HG02623 (cell line): ENCODE data around the gene KLRG1.

Experiments used
- ATAC-seq: cut with Tn5 transposase; IDR thresholded peaks from one replicate; pipeline ENCODE4 v1.9.1; 2021; ENCODE audit warnings: moderate library complexity; ENCODE audit not compliant: unreplicated experiment

The KLRG1 gene

DNA sequence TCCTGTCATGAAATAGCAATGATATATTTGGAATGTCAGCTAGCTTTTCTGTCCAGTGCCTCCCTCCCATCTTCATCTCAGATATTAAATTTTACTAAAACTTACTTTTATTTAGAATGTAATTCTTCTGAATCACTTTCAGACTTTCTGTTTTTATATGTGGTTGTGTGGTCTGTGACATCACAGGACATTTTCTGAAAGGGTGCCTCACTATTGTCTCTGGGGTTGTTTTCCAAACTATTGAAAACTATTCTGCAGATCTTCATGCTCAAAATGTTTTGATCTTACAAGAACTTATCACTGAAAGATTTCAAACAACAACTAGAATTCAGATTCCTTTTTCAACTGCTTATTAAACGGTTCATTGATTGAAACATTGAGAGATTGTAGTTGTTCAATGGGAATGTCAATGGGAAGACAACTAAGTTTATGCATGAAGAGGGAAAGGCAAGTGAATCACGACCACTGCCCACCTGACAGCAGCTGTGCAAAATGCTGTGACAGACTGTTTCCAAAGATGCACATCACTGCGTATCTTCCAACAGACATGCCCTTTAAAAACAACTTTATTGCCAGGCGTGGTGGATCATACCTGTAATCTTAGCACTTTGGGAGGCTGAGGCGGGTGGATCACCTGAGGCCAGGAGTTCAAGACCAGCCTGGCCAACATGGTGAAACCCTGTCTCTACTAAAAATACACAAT, 51.3 kb downstream of the KLRG1 start:
- ATAC-seq, result no peak

DNA sequence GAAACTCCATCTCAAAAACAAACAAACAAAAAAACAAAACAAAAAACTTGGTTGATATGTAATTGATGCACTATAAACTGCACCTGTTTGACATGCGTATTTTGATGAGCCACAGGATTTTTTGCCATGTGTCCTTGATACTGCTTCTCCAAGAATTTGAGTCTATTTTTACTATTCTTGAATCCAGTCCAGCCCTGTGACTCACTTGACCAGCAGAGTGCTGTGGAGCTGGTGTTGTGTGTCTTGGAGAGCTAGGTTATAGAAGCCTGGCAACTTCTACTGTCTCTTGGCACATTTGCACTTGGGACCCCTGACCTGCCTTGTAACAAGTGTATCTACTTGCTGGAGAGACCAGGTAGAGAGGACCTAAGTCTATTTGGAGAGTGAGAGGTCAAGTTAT, 52.0 kb downstream of the KLRG1 start:
- no peak for ATAC-seq

DNA sequence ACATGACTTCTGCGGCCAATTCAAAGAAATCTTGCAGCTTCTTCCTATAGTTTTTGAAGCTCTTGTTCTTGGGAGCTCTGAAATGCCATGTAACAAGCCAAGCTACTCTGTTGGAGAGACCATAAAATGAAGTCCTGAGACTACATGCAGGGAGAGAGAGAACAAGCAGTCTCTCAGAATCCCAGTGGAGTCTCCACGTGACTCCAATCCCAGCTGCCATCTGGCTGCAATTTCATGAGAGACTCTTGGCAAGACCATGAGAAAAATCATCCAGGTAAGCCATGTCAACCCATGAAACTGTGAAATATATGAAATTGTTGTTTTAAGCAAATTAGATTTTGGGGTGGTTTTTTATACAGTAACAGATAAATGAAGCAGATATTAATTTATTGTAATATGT, 54.4 kb downstream of the KLRG1 start:
- ATAC-seq, result no peak

DNA sequence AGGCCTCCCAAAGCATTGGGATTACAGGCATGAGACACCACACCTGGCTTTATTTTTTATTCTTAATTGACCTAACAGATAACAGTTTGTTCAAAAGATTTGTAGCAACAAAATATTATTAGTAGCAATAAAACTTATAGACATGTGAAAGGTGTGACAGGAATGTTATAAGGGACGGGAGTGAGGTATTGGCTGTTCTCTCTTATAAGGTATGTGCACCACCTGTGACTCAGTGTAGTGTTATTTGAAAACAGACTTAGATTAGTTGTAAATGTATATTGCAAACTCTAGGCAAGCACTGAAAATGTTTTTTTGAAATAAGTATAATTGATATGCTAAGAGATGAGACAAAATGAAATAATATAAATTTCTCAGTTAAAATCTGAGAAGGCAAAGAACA, 57.8 kb downstream of the KLRG1 start:
- ATAC-seq, result no peak

DNA sequence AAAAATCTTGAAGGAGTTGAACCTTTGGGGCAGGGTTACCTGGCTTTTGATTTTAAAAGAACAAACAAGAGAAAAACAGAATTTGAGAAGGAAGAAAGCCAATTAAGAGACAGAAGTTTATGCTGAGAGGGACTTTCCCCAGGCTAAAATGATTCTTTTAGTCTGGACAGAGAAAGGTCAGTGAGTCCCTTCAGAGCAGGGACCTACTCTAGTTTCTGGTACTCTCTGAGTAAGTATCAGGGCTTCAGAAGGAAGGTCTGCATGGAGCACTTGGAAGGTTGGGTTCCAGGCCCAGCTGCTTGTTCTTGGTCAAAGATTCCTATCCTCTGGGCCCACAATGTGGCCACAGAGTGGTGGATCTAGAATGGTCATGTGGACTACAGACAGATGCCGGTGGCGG, 59.6 kb downstream of the KLRG1 start:
- no peak for ATAC-seq

DNA sequence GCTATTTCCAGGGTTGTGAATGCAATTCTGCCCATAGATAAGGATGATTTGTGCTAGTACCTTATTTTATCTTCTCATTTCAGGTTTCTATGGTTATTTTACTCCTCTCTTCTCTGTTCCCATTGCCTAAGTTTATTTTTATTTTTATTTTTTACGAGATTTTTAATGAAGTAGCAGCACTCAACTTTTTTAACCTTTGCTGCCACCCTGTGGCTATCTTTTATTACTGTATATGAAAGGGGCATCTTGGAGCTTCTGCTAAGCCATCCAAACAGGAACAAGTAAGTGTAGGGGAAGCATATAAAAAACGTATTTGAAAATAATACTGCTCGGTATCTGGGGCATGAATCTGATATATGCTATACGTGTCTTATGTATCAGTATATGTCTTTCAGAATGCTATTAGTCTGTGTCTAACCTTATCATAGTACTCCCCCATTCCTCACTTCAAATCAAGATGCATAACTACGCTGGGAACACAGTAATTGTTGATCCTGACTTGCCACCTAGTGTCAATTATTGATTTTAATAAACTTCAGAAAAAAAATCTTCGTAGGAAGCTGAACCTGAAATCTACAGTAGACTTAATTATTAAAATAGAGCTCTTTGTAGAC, 60.3 kb downstream of the KLRG1 start:
- no peak for ATAC-seq

DNA sequence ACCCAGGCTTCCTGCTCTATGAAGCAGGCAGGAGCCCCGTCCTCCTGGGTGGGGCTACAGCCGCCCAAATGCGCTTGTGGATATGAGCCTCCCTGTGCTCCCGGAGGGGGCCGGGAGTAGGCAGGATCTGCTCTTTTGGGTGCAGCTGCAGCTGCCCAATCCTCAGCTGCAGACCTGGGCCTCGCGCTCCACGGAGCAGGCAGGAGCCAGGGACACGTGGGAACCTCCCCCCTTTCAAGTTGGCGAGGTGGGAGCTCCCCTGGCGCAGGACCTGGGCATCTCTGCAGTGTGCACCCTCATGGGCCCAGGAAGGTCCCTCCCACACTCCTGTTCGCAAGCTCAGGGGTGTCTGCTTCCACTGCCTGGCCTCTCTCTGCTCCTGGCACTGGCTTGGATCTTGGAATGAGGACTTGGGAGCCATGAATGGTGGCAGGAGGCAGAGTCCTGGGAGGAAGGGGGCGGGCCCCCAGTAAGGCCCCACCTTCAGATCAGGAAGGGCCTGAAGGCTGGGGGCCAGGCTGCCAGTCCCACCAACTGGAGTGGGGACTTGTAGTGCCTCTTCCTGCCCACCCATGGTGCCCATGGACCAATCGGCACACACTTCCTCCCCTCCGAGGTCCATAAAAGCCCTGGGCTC, 61.3 kb downstream of the KLRG1 start:
- no peak for ATAC-seq

DNA sequence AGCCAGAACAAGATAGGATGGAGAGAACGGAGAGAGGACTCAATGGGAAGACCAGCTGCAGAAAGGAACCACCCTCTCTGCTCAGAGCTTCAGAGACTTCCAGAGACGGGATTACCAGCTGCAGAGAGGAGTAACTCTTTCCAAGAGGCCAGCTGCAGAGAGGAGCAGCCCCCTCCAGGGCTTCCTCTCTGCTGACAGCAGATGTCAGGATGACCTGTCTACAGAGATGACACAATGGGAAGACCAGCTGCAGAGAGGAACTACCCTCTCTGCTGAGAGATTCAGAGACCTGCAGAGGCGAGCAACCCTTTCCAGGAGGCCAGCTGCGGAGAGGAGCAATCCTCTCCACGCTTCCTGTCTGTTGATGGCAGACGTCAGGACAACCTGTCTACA, 61.8 kb downstream of the KLRG1 start:
- no peak for ATAC-seq

DNA sequence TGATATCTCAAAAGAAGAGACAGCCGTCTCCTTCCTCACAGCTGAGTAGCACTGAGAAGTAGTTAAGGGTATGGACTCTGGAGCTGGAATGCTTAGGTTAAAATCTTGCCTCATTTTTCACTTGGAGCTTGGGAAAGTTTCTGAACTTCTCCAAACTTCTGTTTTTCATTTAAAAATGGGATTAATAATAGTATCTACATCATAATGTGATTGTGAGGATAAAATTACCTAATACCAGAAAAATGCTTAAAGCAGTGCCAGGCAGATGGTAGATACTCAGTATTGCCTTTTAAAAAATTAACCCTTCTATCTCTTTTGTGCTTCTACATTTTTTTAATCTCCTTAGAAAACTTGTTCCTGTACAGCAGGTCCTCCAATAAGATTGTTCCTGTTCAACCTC, 63.3 kb downstream of the KLRG1 start:
- no peak for ATAC-seq
